Measurements from ENCODE around the gene SETD3. TPM values are rescaled to one million over a fixed set of nuclear protein-coding genes. Genes with fewer than 3 reads are reported as not detected.

Gene SETD3
- total RNA-seq, 2 donors from 2014 or later = 84.2 to 114 TPM

DNA sequence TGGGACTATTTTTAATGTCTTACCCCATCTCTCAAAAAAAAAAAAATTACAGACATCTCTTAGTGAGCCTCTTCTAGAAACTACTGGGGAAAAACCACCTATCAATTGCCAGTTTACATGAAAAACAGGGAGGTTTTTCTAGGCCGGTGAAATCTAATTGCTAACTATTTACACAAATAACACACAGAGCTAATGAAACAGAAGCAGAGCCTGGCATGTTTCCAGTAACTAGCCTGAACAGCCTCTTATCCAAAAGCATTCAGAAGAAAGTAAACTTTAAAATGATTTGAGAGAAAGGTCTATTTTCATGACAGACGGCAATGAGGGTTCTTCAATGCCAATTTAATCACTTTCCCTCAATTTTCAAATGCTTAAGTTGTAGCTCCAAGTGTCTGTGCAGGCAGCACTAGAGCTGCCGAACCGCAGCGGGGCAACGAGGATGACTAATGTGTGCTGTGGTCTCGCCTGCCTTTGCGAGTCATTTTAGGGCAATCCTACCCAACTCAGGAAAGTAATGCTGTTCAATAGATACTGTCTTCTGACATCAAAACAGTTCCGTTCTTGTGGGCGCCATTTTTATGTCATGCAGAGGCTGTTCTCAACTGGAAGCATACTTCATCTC is 84.6 kb downstream of the SETD3 start:
- peaks cover 37% of the 10 kb centered on the region for H3K36me3 ChIP-seq

GRCh38 chr14:99394602-99395156 is 86.0 kb downstream of the SETD3 start:
- DNase-seq (ENCODE audit: low spot score) = no peak
- Histone ChIP-seq H3K36me3 (peaks cover 27% of the 10 kb centered on the region), H3K27me3 (no peaks in the 10 kb centered on the region), H3K4me3 (no peak overlapping the region), H3K27ac (no peak overlapping the region), H3K4me1 (no peaks in the 10 kb centered on the region), H3K9me3 (no peaks in the 10 kb centered on the region)
- TF ChIP-seq, protein P1, sequence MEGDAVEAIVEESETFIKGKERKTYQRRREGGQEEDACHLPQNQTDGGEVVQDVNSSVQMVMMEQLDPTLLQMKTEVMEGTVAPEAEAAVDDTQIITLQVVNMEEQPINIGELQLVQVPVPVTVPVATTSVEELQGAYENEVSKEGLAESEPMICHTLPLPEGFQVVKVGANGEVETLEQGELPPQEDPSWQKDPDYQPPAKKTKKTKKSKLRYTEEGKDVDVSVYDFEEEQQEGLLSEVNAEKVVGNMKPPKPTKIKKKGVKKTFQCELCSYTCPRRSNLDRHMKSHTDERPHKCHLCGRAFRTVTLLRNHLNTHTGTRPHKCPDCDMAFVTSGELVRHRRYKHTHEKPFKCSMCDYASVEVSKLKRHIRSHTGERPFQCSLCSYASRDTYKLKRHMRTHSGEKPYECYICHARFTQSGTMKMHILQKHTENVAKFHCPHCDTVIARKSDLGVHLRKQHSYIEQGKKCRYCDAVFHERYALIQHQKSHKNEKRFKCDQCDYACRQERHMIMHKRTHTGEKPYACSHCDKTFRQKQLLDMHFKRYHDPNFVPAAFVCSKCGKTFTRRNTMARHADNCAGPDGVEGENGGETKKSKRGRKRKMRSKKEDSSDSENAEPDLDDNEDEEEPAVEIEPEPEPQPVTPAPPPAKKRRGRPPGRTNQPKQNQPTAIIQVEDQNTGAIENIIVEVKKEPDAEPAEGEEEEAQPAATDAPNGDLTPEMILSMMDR (IDR thresholded peaks at IDR 0.05) = no peak

More for the DNA sequence above, 84.6 kb downstream of the SETD3 start:
- Histone ChIP-seq H3K9me3 (no peaks in the 10 kb centered on the region), H3K4me3 (no peak overlapping the region), H3K27me3 (no peaks in the 10 kb centered on the region), H3K4me1 (no peaks in the 10 kb centered on the region), H3K27ac (no peak overlapping the region)
- TF ChIP-seq, protein P1 (IDR thresholded peaks at IDR 0.05) = no peak
- DNase-seq (ENCODE audit: low spot score) = no peak

GRCh38 chr14:99393059-99393655 is 87.5 kb downstream of the SETD3 start:
- H3K36me3 ChIP-seq = peaks cover 13% of the 10 kb centered on the region
- H3K4me3 ChIP-seq = no peak overlapping the region
- H3K27ac ChIP-seq = no peak overlapping the region
- H3K27me3 ChIP-seq = no peaks in the 10 kb centered on the region
- no peaks in the 10 kb centered on the region for H3K9me3 ChIP-seq
- peaks cover 0 to 4% of the 10 kb centered on the region in 2 donors for H3K4me1 ChIP-seq
- DNase-seq (ENCODE audit: low spot score) = no peak
- TF ChIP-seq, protein P1 (IDR thresholded peaks at IDR 0.05) = peak; percentile 57 to 68

DNA sequence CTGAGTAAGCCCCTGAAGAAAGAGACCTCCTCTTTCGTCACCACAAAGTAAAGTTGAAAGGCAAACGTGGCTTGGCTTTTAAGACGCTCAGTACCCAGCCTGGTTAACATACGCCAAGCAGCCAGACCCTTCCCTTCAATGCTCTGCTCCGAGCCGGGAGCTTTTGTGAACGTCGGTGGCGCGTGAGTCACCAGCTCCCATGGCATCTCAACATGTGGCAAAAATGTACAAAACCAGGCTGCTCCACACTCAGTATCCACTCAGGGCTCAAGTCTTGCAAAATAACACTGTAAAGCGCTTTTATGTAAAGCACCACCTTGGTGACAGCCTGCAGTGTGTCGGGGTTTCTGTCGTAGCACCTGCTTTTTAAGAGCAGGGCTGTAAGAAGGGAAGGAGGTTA is 89.0 kb downstream of the SETD3 start:
- H3K27me3 ChIP-seq = no peaks in the 10 kb centered on the region
- no peak for DNase-seq (ENCODE audit: low spot score)
- TF ChIP-seq, protein P1 (IDR thresholded peaks at IDR 0.05) = no peak

DNA sequence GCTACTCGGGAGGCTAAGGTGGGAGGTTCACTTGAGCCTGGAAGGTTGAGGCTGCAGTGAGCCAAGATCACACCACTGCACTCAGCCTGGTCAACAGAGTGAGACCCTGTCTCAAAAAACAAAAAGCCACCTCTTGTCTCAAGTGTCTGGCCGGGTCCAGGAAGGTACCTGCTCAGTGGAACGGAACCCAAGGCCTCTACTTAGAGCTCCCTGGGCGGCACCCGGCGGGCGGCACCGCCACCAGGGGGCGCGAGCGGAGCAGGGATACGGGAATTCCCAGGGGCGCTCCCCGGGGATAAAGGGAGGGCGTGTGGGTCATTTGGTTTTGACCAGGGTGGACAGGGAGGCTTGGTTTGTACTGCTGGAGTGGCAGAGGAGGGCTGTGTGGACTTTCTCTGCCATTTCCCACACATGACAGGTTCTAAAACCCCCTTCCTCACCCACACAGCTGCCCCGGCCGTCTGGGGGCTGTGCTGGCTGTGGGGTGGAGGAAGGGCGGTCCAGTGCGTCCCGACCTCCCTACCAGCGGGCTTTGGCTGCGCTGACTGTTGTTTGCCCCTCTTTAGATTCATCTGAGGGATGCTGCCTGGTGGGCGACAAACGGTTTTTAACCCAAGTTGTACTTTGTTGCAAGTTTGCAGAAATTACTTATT is 91.4 kb downstream of the SETD3 start:
- Histone ChIP-seq H3K4me1 (peaks cover 0 to 4% of the 10 kb centered on the region in 2 donors), H3K27me3 (no peaks in the 10 kb centered on the region), H3K27ac (no peak overlapping the region), H3K9me3 (no peaks in the 10 kb centered on the region), H3K4me3 (no peak overlapping the region), H3K36me3 (no peaks in the 10 kb centered on the region)
- TF ChIP-seq, protein P1 (IDR thresholded peaks at IDR 0.05) = peak; percentile 74 to 77
- DNase-seq (ENCODE audit: low spot score) = no peak

More for the DNA sequence above, 89.0 kb downstream of the SETD3 start:
- no peak overlapping the region for H3K4me3 ChIP-seq
- H3K9me3 ChIP-seq = no peaks in the 10 kb centered on the region
- H3K4me1 ChIP-seq = peaks cover 0 to 4% of the 10 kb centered on the region in 2 donors
- no peak overlapping the region for H3K27ac ChIP-seq
- H3K36me3 ChIP-seq = no peaks in the 10 kb centered on the region
